Posterior vena cava (tissue), 2 donors: ENCODE measurements around the gene TIGD4. TPM values are rescaled to one million over a fixed set of nuclear protein-coding genes. Genes with fewer than 3 reads are reported as not detected.

Source experiments
- DNase-seq: peaks from one replicate; pipeline ENCODE4 v3.0.0-alpha.2; 2020; ENCODE audit warnings: low spot score
- intact Hi-C, 2 donors: fragments of 100-400 bp; cut with DNase I; formaldehyde crosslinking; loops; one replicate each; pipeline versions ENCODE4 v1.14.1 to v1.14.2; 2022 to 2023
- long read RNA-seq, 2 donors: library from polyadenylated mRNA; unstranded; transcript quantifications; one replicate each; pipeline ENCODE4 v2.0.0, GENCODE V29; 2020 to 2021
- total RNA-seq, 2 donors: library from RNA; stranded (reverse); fragmentation: NEBNext Ultra II Directional; extraction: Animal tissue kit (Norgen Biotek cat#: 25700); gene quantifications; one replicate each; pipeline ENCODE4 v1.2.1, GENCODE V29; 2021
- donor health status: DM: yes; HTN: yes; CAD: no.
- donor health status: DM: yes; HTN: yes; CAD: no.

The TIGD4 gene
- total RNA-seq, result under 1 TPM; 0.37 to 0.38 TPM
- long read RNA-seq, donor 1, result 0 reads
- long read RNA-seq, donor 2, partial matches to known transcripts, result 0 of 1 reads
- long read RNA-seq, donor 2, other reads (novel, unspliced or antisense), result 0 of 1 reads

DNA sequence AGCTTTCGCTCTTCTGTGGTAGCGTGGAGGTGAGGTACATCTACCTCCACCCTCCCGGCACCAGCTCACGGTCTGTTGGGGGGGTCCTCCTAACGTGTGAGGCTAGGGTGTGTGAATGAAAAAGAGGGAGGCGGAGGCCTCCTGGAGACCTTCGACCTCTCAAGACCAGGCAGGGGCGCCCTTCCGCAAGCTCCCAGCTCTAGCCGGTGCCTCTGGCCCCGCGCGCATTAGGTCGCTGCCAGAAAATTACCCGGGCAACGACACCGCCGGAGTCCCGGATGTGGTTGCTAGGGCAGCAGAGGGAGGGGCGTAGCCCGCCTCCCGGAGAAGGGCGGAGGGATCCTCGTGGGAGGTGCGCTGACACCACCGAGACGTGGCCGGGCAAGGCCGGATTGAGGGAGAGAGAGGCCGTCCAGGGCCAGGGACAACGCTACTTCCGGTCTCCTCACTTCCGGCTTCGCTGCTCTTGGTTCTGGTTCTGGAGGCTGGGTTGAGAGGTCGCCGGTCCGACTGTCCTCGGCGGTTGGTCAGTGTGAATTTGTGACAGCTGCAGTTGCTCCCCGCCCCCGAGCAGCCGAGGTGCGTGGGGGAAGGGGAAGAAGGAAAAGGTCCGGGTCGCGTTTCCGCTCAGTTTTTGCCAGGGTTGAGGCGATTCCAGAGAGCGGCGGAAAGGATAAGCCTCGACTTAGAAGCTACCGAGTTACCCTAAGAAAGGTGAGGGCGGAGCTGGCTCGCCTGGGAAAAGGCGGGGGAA is at the start of gene TIGD4, which contains the start of gene ARFIP1:
TSS of gene TIGD4 (minus strand) at position 218 of the 754 bp plus-strand sequence. CDS start 8,726 bp downstream, outside the sequence.
TSS of gene ARFIP1 (plus strand) at position 442 of the 754 bp plus-strand sequence. CDS start 49,680 bp downstream, outside the sequence.
- intact Hi-C loops, result no loop called here
- peak; percentile 99 for DNase-seq

DNA sequence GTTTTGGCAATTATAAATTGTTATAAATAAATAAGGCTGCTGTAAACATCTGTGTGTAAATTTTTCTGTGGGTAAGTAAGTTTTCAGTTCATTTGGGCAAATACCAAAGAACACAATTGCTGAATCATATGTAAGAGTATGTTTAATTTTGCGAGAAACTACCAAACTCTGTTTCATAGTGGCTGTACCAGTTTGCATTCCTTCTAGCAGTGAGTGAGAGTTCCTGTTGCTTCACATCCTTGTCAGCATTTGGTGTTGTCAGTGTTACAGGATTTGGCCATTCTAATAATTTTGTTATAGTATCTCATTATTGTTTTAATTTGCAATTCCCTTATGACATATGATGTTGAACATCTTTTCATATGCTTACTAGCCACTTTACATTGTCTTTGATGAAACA is 48.6 kb upstream of the TIGD4 start:
- intact Hi-C loops, result no loop called here
- no peak for DNase-seq

DNA sequence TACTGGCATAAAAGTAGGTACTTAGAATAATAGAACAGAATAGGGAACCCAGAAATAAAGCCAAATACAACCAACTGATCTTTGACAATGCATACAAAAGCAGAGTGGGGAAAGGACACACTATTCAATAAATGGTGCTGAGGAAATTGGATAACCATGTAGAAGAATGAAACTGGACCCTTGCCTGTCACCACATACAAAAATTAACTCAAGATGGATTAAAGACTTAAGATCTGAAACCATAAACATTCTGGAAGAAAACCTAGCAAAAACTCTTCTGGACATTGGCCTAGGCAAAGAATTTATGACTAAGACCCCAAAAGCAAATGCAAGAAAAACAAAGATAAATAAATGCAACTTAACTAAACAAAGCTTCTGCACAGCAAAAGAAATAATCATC is 45.8 kb upstream of the TIGD4 start:
- intact Hi-C loops, result no loop called here
- DNase-seq, result no peak

DNA sequence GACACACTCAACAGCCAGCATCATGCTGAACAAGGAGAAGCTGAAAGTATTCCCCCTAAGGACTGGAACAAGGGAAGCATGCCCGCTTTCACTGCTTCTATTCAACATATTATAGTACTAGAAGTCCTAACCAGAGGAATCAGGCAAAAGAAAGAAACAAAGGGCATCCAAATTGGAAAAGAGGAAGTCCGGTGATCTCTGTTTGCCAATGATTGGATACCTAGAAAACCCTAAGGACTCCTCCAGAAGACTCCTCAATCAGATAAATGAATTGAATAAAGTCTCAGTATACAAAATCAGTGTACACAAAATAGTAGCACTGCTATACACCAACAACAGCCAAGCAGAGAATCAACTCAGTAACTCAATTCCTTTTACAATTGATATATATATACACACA is 45.0 kb upstream of the TIGD4 start:
- intact Hi-C loops, result no loop called here
- no peak for DNase-seq

DNA sequence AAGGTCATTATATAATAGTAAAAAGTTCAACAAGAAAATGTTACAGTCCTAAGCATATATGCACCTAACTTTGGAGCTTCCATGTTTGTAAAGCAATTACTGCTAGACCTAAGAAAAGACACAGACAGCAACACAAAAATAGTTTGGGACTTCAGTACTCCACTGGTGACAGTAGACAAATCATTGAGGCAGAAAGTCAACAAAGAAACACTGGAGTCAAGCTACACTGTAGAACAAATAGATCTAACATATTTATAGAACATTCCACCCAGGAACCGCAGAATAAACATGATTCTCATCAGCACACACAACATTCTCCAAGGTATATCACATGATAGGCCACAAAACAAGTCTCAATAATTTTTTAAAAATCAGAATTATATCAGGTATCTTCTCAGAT is 42.8 kb upstream of the TIGD4 start:
- DNase-seq, result no peak
- intact Hi-C loops, result no loop called here

DNA sequence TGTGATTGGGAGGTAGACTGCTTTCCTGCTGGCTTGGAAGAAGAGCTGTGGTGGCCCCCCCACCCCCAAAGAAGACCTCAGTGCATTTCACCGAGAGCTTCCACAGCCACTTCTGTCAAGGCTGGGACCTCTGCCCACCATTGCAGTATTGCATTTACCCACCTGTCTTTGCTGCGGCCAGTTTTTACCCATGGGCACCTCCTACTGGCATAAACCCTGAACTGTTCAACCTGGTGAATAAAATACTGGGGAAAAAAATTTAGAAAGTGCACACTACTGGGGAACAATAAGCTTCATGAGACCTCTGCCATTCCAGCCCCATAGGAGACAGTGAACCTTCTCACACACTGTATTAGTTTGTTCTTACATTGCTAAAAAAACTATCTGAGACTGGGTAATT is 40.5 kb upstream of the TIGD4 start:
- intact Hi-C loops, result no loop called here

DNA sequence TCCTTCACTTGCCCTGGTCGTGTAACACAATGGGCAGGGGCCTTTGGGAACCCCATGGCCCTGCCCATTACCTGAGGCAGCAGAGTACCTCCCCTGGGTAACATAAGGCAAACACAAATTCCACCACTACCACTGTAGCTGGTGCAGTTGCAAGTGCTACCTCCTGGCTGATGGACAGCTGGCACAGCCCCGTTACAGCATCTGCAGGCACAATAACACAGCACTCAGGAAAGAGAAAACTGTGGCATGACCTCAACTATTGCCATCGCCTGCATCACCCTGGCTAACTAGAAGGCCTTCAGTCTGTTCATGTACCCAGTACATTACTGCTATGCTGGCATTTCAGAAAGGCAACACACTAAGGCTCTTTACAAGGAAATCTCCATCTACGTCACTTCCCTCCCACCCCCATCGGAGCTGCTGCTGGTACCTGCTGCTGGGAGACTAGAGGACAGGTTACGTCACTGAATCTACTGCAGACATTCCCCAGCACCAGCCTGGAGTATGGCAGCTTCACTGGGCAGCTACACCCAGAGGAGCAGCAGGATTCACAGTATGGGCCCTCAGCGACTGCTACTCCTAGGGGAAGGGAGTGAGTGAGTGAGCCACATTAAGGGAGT is 39.6 kb upstream of the TIGD4 start:
- intact Hi-C loops, result no loop called here
- DNase-seq, result no peak

More for the DNA sequence above, 40.5 kb upstream of the TIGD4 start:
- no peak for DNase-seq

DNA sequence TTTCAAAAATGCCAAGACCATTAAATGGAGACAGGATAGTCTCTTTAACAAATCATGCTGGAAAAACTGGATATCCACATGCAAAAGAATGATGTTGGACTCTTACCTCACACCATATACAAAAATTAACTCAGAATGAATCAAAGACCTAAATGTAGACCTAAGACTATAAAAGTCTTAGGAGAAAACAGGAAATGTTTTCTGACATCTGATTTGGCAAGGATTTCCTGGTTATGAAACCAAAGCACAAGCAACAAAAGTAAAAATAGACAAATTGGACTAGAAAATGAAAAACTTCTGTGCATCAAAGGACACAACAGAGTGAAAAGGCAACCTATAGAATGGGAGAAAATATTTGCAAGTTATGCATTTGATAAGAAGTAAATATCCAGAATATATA is 37.8 kb upstream of the TIGD4 start:
- DNase-seq, result no peak
- intact Hi-C loops, result no loop called here

DNA sequence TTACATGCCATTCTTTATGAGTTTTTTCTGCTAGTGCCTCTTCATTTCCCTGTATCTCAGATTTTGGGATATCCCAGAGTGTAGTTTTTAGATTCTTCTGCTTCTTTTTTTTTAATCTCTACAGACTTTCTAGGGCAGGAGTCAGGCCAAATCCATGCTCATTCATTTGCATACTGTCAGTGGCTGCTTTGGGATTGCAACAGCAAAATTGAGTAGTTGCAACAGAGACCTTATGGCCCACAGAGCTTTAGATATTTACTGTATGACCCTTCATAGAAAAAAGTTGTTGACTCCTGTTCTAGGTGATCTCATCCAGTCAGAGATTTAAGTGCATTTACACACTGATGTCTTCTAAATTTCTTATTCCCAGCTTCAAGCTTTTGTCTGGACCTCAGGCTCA is 35.5 kb upstream of the TIGD4 start:
- no peak for DNase-seq
- intact Hi-C loops, result no loop called here

DNA sequence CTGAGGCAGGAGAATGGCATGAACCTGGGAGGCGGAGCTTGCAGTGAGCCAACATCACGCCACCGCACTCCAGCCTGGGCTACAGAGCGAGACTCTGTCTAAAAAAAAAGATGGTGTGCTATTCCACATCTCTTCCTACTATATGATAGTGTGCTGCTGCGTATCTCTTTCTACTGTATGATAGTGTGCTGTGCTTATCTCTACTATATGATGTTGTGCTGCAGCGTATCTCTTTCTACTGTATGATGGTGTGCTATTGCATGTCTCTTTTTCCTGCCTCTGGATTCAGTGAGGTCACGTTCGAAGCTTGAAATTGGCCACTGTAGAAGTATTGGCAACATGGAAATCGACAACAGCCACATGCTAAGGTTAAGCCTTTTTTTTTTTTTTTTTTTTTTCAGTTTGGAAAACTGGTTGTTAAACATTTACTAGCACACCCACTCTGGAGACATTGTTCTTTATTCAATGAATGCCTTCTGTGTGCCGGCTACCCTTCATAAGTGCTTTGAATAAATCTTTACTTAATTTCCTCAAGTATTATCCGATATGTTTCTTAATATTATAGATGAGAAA is 31.3 kb upstream of the TIGD4 start:
- intact Hi-C loops, result no loop called here
- DNase-seq, result no peak

DNA sequence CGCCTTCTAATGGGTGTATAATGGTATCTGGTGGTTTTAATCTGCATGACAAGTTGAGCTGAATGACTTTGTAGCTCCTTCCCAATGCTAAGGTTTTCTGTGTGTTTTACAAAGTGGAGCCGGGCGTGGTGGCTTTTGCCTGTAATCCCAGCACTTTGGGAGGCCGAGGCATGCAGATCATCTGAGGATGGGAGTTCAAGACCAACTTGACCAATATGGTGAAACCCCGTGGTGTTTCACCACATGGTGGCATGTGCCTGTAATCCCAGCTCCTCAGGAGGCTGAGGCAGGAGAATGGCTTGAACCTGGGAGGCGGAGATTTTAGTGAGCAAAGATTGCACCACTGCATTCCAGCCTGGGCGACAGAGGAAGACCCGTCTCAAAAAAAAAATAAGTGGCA is 29.1 kb upstream of the TIGD4 start:
- intact Hi-C loops, result no loop called here
- DNase-seq, result no peak

DNA sequence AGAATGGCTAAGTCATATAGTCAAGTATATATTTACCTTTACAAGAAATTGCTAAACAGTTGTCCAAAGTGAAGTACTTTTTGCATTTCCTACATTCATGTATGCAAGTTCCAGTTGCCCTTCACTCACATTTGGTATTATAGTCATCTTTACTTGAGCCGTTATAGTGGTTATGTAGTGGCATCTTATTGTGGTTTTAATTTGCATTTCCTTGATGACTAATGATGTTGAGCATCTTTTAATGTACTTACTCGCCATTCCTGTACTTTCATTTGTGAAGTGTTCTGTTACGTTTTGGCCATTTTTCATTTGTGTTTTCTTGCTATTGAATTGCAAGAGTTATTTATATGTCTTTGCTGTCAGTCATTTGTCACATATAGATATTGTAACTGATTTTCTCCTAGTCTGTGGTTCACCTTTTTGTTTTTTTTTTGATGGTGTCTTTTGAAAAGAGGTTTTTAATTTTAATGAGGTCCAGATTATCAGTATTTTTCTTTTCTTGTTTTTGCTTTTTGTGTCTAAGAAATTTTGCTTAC is 27.8 kb upstream of the TIGD4 start:
- DNase-seq, result no peak
- intact Hi-C loops, result no loop called here

DNA sequence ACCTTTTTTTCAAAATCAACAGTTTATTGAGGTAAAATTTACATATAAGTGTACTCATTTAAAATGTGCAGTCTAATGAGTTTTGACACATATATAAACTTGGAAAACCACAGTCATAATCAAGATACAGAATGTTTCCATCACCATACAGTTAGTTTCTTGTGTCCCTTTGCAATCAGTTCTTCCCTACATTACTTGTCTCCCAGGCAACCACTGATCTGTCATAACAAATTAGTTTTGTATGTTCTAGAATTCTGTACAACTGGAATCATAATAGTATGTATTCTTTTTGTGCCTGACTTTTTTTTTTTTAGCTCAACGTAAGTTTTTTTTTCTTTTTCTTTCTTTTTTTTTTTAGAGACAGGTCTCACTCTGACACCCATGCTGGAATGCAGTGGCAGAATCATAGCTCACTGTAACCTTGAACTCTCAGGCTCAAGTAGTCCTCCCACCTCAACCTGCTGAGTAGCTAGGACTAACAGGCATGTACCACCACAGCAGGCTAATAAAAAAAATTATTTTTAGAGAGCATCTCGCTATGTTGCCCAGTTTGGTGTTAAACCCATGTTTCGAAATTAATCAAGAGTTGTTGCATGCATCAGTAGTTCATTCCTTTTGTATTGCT is 27.1 kb upstream of the TIGD4 start:
- intact Hi-C loops, result no loop called here

DNA sequence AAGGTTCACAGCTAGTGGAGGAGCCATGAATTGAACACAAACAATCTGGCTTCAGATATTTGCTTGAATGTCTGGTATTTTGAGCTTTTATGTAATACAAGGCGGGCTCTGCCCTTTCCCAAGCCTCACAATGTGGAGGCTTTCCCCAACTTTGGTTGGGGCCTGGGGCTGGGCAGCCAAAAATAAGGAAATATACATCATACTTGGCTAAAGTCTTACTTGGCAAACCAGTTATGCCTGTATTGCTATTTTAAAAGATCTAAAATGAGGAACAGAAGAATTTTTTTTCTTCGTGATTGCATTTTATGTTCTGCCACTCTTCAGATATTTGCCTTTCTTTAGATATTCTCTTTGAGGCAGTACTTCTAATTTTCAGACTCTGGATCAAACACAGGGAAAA is 26.3 kb upstream of the TIGD4 start:
- DNase-seq, result no peak
- intact Hi-C loops, result no loop called here

More for the DNA sequence above, 27.1 kb upstream of the TIGD4 start:
- DNase-seq, result no peak

DNA sequence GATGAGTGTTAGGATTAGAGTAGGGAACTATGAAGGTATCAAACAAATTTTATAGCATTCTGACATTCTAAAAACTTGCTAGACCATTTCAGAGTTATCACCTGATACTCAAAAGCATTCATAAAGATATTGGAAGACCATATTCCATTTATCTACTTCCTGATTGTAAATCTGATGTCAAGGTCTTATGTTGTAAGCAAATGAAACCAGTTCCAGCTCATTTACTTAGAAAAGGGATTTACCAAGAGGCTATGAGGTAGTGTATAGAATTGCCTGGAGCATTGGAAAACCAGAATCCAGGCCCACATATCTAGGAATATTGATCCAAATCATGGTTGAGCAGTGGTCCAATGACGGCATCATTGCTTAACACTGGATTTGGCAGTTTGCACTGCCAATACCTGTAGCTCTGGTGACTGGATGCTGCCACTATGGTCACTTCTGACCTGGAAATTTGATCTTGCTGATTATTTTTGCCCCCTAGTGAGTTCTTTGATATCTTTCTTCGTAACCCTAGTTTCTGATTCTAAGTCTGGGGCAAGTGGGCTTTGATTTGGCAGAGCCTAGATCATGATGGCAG is 25.6 kb upstream of the TIGD4 start:
- intact Hi-C loops, result no loop called here
- no peak for DNase-seq

DNA sequence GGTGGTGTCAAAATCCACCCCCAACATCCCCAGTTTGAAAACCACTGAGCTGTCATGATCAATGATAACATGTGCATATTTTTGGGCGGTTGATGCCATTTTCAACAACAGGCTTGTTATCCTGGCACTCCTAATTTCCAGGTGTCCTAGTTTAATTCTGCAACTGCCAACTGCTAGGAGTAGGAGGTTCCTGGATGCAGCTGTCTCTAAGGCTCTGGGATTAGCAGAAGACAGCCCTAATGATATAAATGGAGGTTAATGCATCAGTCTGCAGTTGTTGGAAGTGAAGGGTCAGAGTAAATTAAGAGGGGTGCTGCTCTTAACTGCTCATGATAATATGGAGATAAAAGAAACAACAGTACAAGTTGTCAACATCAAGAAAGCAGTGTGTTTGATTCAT is 24.0 kb upstream of the TIGD4 start:
- intact Hi-C loops, result no loop called here
- DNase-seq, result no peak

DNA sequence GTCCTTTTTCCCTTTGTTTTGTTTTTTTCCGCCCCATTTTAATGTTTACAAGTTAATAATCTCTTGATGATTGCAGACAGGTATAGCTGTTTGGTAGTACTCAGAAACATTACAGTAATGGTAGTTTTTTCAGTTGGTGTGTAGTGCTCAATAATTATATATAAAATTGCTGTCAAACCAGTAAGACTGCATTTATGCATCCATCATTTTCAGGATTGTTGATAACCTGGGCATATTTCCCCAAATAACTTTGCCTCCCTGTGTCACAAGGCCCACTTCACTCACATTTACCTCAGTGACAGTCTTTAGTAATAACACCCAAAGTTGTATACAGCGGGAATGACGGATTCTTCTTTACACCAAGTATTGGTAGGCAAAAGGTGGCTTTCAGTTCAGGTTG is 16.4 kb upstream of the TIGD4 start:
- intact Hi-C loops, result no loop called here

DNA sequence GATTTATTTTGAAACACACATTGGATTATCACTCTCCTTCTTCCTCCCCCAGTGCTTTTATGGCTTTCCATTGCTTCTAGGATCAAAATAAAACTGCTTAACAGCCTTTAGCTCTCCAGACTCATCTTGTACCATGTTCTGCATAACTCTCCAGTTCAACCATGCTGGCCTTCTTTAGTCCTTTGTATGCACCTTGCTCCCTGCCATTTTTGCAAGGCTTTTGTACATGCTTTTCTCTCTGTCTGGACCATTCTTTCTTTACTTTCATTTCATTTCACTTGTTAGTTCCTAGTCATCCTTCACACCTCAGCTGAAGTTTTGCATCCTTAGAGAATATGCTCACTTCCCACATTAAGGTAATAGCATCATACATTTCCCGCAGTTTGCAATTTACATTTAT is 7.1 kb upstream of the TIGD4 start:
- intact Hi-C loops, result no loop called here
- DNase-seq, result no peak

More for the DNA sequence above, 16.4 kb upstream of the TIGD4 start:
- DNase-seq, result no peak
